HepG2 (cell line): ENCODE results near the gene CFAP70. TPM values are rescaled to one million over a fixed set of nuclear protein-coding genes. Genes with fewer than 3 reads are reported as not detected.

Experiments used
- HOXD1 ChIP-seq: sonication (generic); formaldehyde crosslinking; IDR thresholded peaks from 2 replicates; pipeline ENCODE4 v1.5.0; 2020; ENCODE audit warnings: missing genetic modification reagents
- IRF2 ChIP-seq: IDR thresholded peaks from 2 replicates; pipeline ENCODE4 v1.6.1; 2018; ENCODE audit warnings: missing genetic modification reagents, missing compliant biosample characterization
- KLF6 ChIP-seq: IDR thresholded peaks from 2 replicates; pipeline ENCODE4 v1.8.0; 2016; ENCODE audit warnings: missing biosample characterization, missing genetic modification reagents
- MYPOP ChIP-seq: sonication (generic); formaldehyde crosslinking; IDR thresholded peaks from 2 replicates; pipeline ENCODE4 v1.8.1; 2023; ENCODE audit warnings: mild to moderate bottlenecking, moderate library complexity, missing genetic modification reagents
- NPAS2 ChIP-seq: sonication (generic); formaldehyde crosslinking; IDR thresholded peaks from 2 replicates; pipeline ENCODE4 v1.8.0; 2022; ENCODE audit warnings: mild to moderate bottlenecking, missing genetic modification reagents, borderline replicate concordance
- RXRB ChIP-seq: IDR thresholded peaks from 2 replicates; pipeline ENCODE4 v1.6.1; 2016; ENCODE audit warnings: borderline replicate concordance, missing genetic modification reagents, missing compliant biosample characterization
- SRSF4 ChIP-seq: fragments of 200-400 bp; formaldehyde crosslinking; IDR thresholded peaks from one replicate; pipeline ENCODE4 v1.6.1; 2018; ENCODE audit warnings: mild to moderate bottlenecking, low read depth, low read length, moderate library complexity; ENCODE audit not compliant: poor library complexity, severe bottlenecking
- TOE1 ChIP-seq: sonication (generic); formaldehyde crosslinking; IDR thresholded peaks from 2 replicates; pipeline ENCODE4 v1.4.0; 2020; ENCODE audit warnings: mild to moderate bottlenecking, missing genetic modification reagents
- ZFP36L1 ChIP-seq: sonication (generic); formaldehyde crosslinking; IDR thresholded peaks from 2 replicates; pipeline ENCODE4 v1.8.0; 2022; ENCODE audit warnings: mild to moderate bottlenecking, missing genetic modification reagents, moderate library complexity
- ZFP37 ChIP-seq: sonication (generic); formaldehyde crosslinking; IDR thresholded peaks from 2 replicates; pipeline ENCODE4 v1.4.0; 2020; ENCODE audit warnings: missing genetic modification reagents, borderline replicate concordance
- ZNF138 ChIP-seq: sonication (generic); formaldehyde crosslinking; IDR thresholded peaks from 2 replicates; pipeline ENCODE4 v1.5.0; 2020; ENCODE audit warnings: mild to moderate bottlenecking, low read depth, missing genetic modification reagents
- ZNF317 ChIP-seq: sonication (generic); formaldehyde crosslinking; IDR thresholded peaks from 2 replicates; pipeline ENCODE4 v1.5.0; 2020; ENCODE audit warnings: mild to moderate bottlenecking, missing genetic modification reagents
- ZNF326 ChIP-seq: sonication (generic); formaldehyde crosslinking; IDR thresholded peaks from 2 replicates; pipeline ENCODE4 v1.4.0; 2020; ENCODE audit warnings: missing genetic modification reagents, borderline replicate concordance
- ZNF446 ChIP-seq: sonication (generic); formaldehyde crosslinking; IDR thresholded peaks from 2 replicates; pipeline ENCODE4 v1.5.0; 2020; ENCODE audit warnings: mild to moderate bottlenecking, missing genetic modification reagents
- ZNF530 ChIP-seq: sonication (generic); formaldehyde crosslinking; IDR thresholded peaks from 2 replicates; pipeline ENCODE4 v1.5.0; 2020; ENCODE audit warnings: low read depth, mild to moderate bottlenecking, missing genetic modification reagents
- ZNF550 ChIP-seq: sonication (generic); formaldehyde crosslinking; IDR thresholded peaks from 2 replicates; pipeline ENCODE4 v1.4.0; 2020; ENCODE audit warnings: mild to moderate bottlenecking, missing genetic modification reagents, borderline replicate concordance
- ZNF782 ChIP-seq: sonication (generic); formaldehyde crosslinking; IDR thresholded peaks from 2 replicates; pipeline ENCODE4 v1.4.0; 2020; ENCODE audit warnings: missing genetic modification reagents, mild to moderate bottlenecking, borderline replicate concordance
- ZSCAN12 ChIP-seq: sonication (generic); formaldehyde crosslinking; IDR thresholded peaks from 2 replicates; pipeline ENCODE4 v1.9.0; 2021; ENCODE audit warnings: mild to moderate bottlenecking, missing genetic modification reagents
- ZSCAN22 ChIP-seq: sonication (generic); formaldehyde crosslinking; IDR thresholded peaks from 2 replicates; pipeline ENCODE4 v1.4.0; 2020; ENCODE audit warnings: mild to moderate bottlenecking, missing genetic modification reagents
- ZSCAN9 ChIP-seq: IDR thresholded peaks from 2 replicates; pipeline ENCODE4 v1.6.1; 2016; ENCODE audit warnings: borderline replicate concordance
- polyA plus RNA-seq, 8 experiments: library from polyadenylated mRNA; depleted of rRNA in 3 of 8; stranded (reverse) in 7 of 8; unstranded in 1 of 8; fragments of >200 nt; fragmentation: Illumina TruSeq in 4 of 8; extraction: Trizol in 4 of 8; gene quantifications; 2 replicates each; pipeline versions ENCODE4 v1.2.1 to v1.2.3, GENCODE V29; 2011 to 2016; ENCODE audit warnings: low read depth in 4 of 8, missing spikeins in 1 of 8, mixed read lengths in 1 of 8; ENCODE audit not compliant: insufficient read depth in 1 of 8
- total RNA-seq, 5 experiments: library from RNA; depleted of rRNA; stranded (reverse); fragments of >200 nt; fragmentation: Illumina TruSeq; extraction: Trizol; gene quantifications; 2 replicates each; pipeline ENCODE4 v1.2.3, GENCODE V29; 2016; ENCODE audit warnings: low read depth in 1 of 5
- TF ChIP-seq, protein P1 (sequence below): sonication (generic); formaldehyde crosslinking; IDR thresholded peaks from 2 replicates; pipeline ENCODE4 v1.5.1; 2020; ENCODE audit warnings: missing genetic modification reagents, mild to moderate bottlenecking, borderline replicate concordance
- TF ChIP-seq, protein P2 (sequence below): sonication (generic); formaldehyde crosslinking; IDR thresholded peaks from 2 replicates; pipeline ENCODE4 v1.4.0; 2020; ENCODE audit warnings: missing genetic modification reagents, borderline replicate concordance
- TF ChIP-seq, protein P3 (sequence below): IDR thresholded peaks from 2 replicates; pipeline ENCODE4 v1.6.1; 2016; ENCODE audit warnings: control low read depth

The CFAP70 gene
- total and polyA plus RNA-seq, 2 of the 13 experiments (the other 11 are each of a cell fraction or from before 2014, with no cell fraction given), result 0.27 to 0.38 TPM

DNA sequence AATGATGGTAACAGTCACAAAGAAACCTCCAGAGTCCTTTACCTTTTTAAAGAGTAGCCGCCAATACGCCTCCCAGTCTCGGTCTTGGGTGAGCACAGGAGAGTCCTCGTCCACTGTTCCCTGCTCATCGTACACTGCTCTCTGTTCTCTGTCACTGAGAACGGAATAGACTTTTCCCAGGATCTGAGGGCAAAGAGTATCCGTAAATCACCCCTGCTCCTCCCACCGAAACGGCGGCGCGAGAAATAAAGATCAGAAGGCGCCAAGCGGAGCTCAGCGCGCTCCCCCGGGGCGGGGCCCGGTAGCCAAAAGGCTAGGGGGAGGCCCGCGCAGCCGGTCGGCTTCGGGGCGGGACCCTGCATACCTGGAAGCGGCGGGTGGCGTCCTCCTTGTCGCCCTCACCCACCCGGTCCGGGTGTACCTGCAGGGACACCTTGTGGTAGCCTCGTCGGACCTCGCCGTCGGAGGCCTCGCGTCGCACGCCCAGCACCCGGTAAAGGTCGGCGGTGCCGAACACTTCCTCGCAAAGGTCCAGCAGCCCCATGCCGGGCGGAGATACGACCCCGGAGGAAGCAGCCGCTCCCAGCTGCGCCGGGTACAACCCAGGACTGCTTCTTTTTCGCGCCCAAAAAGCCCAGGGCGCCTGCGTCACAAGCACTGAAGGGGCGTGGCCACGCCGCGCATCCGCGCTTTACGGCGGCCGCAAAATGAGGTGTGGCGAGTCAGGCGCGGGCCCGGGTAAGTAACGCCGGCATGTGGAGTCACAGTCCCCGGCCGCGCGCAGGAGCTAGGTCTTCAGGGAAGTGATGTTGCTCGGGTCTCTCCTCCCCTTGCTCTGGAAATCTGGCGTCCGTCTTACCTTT is 111.8 kb downstream of the CFAP70 start, which contains the start of gene DNAJC9 (continued):
- TF ChIP-seq ZNF530 (CRISPR knock-in tag), result no peak
- peak; percentile 76 for TF ChIP-seq ZNF138 (CRISPR knock-in tag)
- no peak for TF ChIP-seq ZNF326
- peak; percentile 81; the same call in 1 of the 2 replicates for TF ChIP-seq ZNF550 (CRISPR knock-in tag)
- TF ChIP-seq HOXD1 (CRISPR knock-in tag), result peak; percentile 48; the same call in 1 of the 2 replicates
- TF ChIP-seq ZSCAN9 (CRISPR knock-in tag), result peak; percentile 59; the same call in 1 of the 2 replicates
- peak; percentile 57 for TF ChIP-seq SRSF4
- TF ChIP-seq ZSCAN12 (CRISPR knock-in tag), result no peak
- no peak for TF ChIP-seq TOE1 (CRISPR knock-in tag)
- no peak; the same call in 1 of the 2 replicates for TF ChIP-seq ZNF782
- TF ChIP-seq NPAS2 (CRISPR knock-in tag), result no peak
- TF ChIP-seq, protein P1, sequence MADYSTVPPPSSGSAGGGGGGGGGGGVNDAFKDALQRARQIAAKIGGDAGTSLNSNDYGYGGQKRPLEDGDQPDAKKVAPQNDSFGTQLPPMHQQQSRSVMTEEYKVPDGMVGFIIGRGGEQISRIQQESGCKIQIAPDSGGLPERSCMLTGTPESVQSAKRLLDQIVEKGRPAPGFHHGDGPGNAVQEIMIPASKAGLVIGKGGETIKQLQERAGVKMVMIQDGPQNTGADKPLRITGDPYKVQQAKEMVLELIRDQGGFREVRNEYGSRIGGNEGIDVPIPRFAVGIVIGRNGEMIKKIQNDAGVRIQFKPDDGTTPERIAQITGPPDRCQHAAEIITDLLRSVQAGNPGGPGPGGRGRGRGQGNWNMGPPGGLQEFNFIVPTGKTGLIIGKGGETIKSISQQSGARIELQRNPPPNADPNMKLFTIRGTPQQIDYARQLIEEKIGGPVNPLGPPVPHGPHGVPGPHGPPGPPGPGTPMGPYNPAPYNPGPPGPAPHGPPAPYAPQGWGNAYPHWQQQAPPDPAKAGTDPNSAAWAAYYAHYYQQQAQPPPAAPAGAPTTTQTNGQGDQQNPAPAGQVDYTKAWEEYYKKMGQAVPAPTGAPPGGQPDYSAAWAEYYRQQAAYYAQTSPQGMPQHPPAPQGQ, result no peak
- peak; percentile 93 for TF ChIP-seq MYPOP
- TF ChIP-seq ZNF317 (CRISPR knock-in tag), result peak; percentile 80; the same call in 1 of the 2 replicates
- no peak for TF ChIP-seq ZFP37
- TF ChIP-seq, protein P2, sequence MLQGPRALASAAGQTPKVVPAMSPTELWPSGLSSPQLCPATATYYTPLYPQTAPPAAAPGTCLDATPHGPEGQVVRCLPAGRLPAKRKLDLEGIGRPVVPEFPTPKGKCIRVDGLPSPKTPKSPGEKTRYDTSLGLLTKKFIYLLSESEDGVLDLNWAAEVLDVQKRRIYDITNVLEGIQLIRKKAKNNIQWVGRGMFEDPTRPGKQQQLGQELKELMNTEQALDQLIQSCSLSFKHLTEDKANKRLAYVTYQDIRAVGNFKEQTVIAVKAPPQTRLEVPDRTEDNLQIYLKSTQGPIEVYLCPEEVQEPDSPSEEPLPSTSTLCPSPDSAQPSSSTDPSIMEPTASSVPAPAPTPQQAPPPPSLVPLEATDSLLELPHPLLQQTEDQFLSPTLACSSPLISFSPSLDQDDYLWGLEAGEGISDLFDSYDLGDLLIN, result no peak
- peak; percentile 46; the same call in 1 of the 2 replicates for TF ChIP-seq RXRB (CRISPR knock-in tag)
- TF ChIP-seq ZFP36L1 (CRISPR knock-in tag), result peak; percentile 95
- peak; percentile 89 for TF ChIP-seq KLF6 (CRISPR knock-in tag)
- no peak for TF ChIP-seq ZNF446 (CRISPR knock-in tag)
- TF ChIP-seq ZSCAN22 (CRISPR knock-in tag), result no peak
- TF ChIP-seq IRF2, result peak; percentile 73
- TF ChIP-seq, protein P3, sequence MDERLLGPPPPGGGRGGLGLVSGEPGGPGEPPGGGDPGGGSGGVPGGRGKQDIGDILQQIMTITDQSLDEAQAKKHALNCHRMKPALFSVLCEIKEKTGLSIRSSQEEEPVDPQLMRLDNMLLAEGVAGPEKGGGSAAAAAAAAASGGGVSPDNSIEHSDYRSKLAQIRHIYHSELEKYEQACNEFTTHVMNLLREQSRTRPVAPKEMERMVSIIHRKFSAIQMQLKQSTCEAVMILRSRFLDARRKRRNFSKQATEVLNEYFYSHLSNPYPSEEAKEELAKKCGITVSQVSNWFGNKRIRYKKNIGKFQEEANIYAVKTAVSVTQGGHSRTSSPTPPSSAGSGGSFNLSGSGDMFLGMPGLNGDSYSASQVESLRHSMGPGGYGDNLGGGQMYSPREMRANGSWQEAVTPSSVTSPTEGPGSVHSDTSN (CRISPR knock-in tag), result no peak
